NCI-H2107 treated with DMSO at 0.1 percent for 48 hours (cell line): ENCODE measurements around the gene CCDC91.
"Not testable (repeated sequence)": the region's sequence is repeated elsewhere in the genome, so short reads cannot be mapped to it uniquely, and the experiment has no call there.

ENCODE experiments used
- DNase-seq: peaks from one replicate; lab custom pipeline; 2025; ENCODE audit not compliant: unreplicated experiment; lab: John Stamatoyannopoulos, UW

Gene CCDC91

DNA sequence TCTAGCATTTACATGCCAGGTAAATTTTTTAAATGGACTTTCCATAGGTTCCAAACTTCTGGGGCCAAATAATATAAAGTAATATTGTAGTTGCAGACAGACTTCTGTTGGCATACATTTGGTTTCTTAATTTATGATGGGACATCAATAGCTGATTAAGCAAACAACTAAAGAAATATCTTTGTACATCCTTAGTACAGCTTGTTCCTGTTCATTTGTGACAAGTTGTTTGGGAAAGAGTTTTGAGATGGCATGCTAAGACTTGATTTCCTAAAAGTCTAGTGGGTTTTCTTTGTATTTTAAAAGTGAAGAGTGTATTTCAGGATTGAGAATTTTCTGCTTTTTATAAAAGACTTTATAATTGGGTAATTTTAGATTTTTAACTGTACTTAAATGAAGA, 41.0 kb downstream of the CCDC91 start:
- no peak for DNase-seq

DNA sequence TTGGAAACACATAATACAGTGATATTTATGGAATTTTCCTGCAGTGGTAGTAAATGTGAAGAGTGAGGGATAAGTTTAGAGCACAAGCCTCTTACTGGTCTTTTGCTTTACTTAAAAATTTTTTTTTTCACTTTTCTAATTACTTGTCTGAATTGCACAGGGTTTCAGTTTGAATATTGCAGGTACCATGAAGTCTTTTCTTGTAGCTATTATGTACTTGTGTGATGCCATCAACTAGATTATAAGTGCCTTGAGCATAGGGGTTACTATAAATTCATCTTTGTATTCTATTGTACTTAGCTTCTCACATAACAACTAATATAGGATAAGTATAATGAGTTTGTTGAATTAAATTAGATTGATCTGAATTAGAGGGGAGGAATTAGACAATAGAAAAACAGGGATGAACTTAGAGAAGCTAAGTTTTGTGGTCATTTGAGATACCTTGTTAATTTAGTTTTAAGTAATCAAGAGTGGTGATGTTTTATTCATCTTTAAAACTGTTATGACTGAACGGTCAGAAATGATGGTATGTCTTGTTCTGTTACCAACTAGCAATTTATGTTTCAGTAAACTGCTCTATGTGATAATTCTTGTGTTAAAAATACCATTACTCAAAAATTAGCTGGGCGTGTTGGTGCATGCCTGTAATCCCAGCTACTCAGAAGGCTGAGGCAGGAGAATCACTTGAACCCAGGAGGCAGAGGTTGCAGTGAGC, 42.1 kb downstream of the CCDC91 start:
- DNase-seq: no peak

DNA sequence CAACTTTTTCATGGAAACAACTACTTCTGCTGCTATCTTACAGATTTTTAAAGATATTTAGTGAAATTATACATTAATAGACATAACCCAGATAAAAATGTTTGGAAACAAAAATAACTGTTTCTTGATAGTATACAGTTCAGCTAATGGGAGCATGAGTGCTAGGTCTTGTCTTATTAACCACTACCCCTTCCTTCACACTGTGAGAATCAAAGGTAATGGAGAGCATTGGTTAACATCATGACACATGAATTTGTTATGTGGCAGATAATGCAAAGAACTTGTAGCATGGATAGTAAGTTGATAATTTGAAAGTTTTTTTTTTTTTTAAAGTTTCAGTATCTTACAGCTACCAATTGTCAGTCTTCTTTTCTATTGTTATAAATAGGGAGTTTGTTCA, 44.2 kb downstream of the CCDC91 start:
- no peak for DNase-seq

DNA sequence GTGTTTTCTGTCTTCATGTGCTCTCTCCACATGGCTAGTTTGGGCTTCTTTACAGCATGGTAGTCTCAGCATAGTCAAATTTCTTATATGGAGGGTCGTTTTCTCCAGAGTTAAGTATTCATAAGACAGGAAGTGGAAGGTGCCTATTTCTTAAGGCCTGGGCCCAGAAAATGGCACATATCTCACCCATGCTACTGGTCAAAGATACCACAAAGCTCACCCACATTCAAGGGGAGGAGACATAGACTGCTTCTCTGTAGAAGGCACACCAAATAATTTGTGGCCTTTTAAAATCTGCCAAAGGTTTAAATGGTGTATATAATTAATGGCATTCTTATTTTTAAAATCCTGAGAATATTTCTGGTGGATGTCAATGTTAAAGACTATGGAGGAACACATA, 44.8 kb downstream of the CCDC91 start:
- no peak for DNase-seq

DNA sequence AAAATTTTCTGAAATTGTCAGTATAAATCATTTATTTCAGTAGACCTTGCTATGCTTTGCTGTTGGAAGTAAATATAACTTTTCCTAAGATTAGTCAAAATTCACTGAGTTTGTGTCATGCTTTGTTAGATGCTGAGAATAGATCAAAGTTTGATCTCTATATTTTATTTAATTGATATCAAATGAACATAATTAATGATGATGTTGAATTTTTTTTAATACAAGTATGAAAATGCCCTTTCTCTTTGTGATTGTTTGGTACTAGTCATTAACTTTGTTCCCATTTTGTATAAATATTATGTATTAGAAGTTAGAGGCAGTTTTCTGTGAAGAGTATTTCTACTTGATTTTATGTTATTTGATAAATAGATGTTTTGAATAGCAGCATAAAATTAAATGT, 45.7 kb downstream of the CCDC91 start:
- DNase-seq: no peak

DNA sequence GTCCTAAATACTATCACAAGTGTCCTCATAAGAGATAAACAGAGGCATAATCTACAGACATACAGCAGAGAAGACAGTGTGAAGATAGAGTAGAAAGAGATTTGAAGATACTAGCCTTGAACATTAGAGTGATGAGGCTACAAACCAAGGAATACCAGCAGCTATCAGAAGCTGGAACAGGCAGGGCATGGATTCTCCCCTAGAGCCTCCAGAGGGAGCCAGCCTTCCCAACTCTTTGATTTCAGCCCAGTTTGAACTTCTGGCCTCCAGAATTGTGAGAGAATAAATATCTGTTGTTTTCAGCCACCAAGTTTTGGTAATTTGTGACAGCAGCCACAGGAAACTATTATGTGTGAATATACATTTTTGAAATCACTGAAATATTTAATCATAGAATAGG, 47.2 kb downstream of the CCDC91 start:
- DNase-seq: no peak

DNA sequence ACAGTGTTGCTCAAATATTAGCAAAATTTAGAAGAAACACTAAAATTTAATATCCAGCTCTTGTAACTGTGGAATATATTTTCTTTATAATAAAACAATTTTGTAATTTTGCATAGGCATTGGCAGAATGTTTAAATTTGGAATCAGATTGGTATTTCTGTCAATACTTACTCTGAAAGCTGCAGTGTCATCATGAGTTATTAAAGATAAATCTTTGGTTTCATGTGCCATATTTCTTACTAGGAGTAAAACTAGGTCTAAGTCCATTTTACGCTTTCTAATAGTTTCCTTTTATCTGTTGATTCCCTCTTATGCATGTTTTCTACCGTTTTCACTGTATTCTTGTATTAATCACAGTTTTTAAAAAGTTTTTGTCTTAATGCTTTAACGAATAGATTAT, 49.7 kb downstream of the CCDC91 start:
- DNase-seq: no peak

DNA sequence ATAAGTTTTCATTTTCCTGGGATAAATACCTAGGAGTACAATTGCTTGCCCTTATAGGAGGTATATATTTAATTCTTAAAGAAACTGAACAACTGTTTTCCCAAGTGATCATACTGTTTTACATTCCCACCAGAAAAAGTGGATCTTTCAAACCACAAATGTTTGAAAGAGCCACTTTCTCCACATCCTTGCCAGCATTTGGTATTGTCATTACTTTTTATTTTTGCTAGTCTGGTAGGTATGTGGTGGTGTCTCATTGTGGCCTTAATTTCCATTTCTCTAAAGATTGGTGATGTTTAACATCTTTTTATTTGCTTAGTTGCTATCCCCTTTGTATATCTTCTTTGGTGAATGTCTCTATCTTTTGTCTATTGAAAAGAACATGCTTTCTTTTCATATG, 50.6 kb downstream of the CCDC91 start:
- DNase-seq: no peak

DNA sequence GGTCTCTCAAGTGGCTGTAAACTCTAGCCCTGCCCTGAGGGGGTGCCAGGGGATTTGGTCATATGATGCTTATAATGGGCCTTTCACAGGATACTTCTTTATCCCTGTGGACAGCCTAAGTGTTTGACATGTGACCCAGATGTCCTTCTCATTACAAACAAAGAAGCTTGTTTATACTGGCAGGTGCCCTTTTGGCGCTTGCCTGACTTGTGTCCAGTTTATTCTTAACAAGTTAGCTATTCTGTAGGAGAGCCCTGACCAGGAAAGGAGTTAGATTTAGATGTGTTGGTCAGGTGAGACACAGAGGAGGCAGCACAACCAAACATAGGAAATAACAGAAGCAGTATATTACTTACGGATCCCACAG, 51.9 kb downstream of the CCDC91 start:
- no peak for DNase-seq

DNA sequence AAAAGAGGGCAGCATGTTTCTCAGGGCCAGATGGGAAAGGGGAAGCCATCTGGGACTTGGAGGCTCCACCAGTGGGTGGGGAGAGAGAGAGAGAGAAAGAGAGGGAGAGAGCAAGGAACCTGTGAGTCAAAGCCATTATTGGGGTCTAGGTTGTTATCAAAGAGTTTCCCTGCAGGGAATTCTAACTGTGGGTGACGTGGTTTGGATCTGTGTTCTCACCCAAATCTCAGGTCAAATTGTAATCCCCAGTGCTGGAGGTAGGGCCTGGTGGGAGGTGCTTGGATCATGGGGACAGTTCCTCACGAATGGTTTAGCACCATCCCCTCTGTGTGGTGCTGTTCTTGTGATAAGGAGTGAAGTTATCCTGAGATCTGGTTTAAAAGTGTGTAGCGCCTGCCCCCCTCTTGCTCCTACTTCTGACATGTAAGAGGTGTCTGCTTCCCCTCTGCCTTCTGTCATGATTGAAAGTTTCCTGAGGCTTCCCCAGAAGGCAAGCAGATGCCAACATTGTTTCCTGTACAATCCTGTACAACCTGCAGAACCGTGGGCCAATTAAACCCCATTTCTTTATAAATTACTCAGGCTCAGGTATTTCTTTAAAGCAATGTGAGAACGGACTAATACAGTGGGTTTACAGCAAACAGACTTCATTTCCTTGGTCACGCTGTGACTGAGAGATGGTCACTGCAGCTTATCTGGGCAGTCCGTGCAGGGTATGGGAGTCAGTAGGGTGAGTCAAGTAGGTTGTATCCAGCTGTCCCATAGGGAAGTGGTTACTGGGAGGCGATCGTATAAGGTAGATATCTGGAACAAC, 52.4 kb downstream of the CCDC91 start:
- DNase-seq: no peak

DNA sequence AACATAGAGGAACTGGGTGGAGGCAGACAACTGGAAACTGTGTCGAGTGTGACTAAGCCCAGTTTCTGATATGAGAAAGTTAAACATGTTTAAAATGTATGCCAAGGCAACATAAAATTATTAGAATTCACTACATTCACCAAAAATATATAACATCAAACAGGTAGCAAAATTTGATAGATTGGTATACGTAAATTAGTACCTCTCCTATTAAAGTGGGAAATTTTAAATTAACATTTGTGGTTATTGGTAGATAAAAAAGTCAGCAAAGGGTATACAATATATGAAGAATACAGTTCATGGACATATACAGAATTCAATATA, 53.0 kb downstream of the CCDC91 start:
- DNase-seq: no peak

DNA sequence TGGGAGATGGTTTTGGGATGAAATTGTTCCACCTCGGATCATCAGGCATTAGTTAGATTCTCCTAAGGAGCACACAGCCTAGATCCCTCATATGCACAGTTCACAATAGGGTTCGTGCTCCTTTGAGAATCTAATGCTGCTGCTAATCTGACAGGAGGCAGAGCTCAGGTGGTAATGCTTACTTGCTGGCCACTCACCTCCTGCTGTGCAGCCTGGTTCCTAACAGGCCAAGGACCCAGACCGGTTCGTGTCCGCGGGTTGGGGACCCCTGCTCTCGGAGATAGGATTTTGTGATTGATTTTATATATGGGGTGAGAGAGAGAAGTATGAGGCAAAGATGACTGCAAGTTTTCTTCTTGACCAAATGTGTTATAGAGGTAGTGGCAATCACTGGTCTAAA, 57.5 kb downstream of the CCDC91 start:
- DNase-seq: no peak

DNA sequence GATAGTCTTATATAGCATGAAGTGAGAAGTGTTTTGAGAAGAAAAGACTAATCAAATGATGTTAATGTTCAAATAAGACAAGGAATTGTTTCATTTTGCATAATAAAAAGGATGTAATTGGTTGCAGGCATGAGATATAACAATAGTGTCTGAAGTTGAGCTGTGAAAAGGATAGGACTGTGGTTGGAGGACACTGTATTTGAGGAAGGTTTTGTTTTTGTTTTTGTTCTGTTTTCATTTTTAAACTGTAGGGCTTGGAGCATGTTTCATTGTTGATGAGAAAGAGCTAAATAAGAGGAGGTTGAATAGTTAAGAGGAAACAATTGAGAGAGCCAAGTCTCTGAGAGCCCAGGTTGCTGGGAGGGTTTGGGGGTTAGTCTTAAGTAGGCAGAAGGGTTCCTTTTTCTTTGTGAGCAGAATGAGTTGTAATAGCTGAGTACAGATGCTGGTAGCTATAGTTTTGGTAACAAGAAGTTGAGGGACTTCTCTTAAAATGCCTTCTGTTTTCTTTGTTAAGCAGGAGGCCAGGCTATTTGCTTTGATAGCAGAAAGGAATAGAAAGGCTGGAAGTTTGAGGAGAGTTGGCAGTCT, 58.4 kb downstream of the CCDC91 start:
- peak; percentile 5 for DNase-seq

DNA sequence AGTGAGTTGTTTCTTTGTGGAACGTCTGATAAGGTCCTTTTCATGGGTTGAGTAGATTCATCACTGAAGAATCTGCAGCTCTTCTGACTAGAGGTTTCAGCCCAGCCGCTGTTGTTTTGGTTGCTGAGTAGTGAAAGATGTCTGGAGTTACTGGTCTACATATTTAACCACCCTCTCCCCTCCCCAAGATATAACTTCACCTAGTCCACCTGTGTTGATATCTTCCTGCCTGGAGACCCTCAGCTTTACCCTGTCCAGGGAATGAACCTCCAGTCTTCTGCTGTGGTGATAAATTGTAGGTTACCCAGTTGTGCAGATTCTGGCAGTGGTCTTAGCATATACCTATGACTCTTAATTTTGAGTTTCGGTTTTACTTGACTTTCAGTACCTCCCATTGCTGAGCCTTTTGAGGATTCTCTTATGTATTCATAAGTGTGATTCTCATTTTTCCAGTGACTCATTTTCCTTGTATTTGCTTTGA, 62.9 kb downstream of the CCDC91 start:
- DNase-seq: no peak

DNA sequence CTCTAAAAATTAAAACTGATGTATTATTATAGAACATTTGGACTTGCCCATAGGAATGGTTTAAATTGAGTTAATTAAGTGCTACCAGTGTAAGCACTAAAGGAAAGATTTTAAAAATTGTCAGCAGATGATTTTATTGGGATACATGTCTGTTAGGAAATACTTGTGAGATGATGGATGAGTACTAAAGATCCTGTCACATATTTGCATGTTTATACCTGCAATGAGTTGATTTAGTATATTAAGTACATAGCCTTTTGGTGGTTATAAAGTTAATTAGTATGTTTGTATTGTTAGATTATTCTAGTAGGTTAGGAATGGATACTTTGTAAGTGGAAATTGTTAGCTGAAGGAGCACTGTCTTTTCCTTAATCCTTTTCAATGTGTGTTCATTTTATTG, 67.2 kb downstream of the CCDC91 start:
- no peak for DNase-seq

DNA sequence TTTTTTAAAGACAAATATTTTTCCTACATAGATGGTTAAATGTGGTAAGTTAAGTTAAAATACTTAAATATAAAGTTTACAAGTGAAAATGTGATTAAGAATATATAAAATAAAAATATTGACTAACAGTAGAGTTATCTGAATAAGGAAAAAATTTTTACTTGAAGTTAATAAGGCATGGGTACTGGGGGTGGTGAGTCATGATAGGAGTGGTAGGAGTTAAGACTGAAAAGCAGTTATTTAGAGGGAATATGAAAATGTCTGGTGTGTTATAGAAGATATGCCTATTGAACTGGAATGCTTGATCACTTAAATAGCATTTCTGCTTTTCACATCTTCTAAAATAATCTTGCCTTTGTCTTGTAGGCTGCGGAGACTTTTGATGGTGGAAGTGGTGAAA, 68.7 kb downstream of the CCDC91 start:
- no peak for DNase-seq

DNA sequence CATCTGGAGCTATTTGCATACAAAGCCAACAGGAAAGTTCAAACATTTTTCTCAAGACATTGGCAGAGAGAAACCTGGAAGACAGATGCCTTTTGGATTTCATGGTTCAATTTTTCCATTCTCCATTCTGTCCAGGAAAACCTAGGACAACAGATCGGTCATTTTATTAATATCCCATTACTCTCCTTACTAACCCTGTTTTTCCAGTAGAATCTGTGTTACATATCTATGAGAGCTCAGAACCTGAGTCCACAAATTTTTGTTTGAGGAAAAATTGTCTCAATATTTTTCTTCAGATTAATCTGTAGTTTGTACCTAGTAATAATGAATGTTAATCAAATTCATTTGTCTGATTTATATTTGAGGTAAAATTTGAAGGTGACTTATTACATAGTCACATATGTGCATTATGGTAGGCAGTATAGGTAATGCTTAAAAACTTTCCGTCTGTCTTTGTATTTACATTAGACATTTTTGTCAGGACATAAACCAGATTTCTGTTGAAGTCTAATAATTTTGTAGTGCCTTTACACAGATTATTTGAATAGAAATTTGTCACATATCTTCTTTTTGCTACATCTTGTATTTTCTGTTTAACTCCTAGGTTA, 75.3 kb downstream of the CCDC91 start:
- DNase-seq: no peak

DNA sequence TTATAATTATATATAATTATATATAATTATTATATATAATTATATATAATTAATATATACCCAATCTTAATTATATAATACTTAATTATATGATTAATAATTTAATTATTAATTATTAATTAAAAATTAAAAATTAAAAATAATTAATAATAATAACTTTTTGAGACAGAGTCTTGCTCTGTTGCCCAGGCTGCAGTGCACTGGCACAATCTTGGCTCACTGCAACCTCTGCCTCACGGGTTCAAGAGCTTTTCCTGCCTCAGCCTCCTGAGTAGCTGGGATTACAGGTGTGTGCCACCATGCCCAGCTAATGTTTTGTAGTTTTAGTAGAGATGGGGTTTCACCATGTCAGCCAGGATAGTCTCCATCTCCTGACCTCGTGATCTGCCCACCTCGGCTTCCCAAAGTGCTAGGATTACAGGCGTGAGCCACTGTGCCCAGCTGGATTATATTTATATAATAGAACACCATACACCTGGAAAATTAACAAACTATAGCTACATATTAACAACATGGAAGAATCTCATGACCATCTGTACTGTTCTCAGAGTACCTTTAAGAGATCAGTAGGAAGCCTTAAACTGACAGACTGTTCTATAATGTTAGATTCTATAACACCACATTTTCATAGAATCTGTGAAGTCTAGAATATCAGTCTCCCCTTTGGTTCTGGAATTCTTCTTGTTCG, 77.8 kb downstream of the CCDC91 start:
- DNase-seq: not testable (repeated sequence)

DNA sequence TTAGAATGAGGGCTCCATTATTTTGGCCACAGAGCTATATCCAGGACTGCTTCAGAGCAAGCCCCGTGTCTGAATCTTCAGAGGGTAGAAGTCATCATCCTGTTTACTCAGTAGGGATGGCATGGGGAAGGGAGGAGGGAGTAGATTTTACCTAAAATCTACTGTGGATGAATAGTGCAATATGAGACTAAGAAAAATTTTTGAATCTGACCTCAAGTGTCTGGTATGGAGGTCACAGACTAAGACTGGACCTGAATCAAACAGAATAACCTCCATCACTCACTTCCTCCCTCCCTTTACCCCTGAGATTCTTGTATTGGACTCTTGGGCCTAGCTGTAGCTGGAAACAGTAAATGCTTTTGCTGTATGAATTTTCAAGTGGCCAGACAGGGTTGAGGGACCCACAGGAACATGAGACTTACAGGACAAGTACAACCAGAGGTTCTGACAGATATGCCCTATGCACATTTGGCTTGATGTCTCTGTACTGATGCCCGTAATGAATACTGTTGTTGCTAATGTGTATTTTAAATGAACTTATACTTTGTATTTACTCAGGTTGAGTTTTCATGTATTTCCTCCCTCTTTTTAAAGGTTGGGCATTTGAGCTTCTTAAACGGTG, 78.5 kb downstream of the CCDC91 start:
- DNase-seq: no peak

DNA sequence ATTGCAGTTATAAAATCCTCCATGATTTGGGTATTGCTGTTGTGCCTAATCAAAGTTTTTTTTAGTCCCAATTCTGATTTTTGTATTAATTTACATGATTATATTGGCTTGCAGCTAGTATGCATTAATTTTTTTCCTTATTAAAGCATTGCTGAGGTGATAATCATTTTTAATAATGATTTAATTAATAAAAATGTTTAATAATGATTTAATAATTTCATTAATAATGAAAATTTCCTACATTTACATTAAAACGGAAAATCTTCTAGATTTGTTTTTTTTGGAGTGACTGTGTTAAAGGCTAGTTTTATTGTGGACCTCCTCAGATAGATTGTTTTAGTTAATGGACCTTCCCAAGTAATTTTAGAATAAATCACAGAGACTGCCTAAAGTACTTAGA, 79.6 kb downstream of the CCDC91 start:
- no peak for DNase-seq

DNA sequence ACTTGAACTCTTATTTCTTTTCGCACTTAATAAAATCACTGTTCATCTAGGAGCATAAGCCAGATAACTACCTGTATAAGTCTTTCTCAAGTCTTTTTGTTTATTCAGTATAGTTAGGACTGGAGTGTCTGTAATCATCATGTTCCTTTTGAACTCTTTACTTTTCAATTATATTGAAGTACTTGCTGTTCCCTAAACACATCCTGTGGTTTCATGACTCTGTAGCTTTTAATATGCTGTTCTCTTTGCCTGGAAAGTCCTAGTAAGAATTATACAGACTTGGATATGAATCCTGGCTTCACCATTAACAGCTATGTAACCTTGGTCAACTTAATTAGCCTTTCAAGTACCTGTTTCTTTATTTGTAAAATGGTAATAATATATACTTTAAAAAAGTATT, 88.2 kb downstream of the CCDC91 start:
- peak; percentile 7 for DNase-seq
